ENCODE results near the gene BIRC2. TPM values are rescaled to one million over a fixed set of nuclear protein-coding genes. Genes with fewer than 3 reads are reported as not detected.

BIRC2 gene
- total RNA-seq, 1 donor, result 76.0 TPM

DNA sequence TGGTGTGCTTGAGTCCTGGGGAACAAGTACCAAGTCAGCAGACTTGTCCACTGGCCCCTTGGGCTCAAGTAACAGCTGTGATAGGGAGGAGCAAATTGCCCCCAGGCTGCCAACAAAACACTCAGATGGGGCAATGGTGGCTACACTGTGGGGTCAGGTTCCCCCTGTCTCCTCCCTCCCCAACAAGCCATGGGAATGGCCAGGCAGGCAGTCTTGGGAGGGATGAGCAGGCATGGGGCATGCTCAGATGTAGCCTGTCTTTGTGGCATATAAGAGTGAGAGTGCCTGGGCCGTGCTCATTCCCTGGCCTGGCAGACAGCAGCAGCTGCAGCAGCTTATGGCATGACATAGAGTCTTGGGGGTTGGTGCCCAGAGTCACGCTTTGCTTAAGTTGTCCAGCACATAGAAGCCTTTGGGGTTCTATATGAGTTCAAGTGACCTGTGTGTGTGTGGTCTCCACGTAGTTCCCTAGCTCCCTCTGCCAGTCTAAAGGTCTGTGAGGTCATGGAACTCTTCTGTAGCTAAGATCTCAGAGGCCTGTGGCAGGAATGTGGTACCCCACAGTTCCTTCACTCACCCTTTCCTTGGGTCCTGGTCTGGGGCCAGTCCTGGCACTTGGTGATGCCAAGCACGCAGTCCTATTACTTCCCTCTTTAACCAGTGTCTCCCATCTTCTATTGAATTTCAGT is 44.7 kb downstream of the BIRC2 start:
- no peak for DNase-seq (ENCODE audit: insufficient read length, low spot score, missing footprints)

GRCh38 chr11:102393272-102393730 is 46.3 kb downstream of the BIRC2 start:
- Histone ChIP-seq H3K27me3 (ENCODE audit: insufficient read depth, low read length) (no peaks in the 10 kb centered on the region), H3K27ac (ENCODE audit: low read depth, low read length) (no peak overlapping the region), H4K20me1 (ENCODE audit: insufficient read depth, low read length) (peaks cover 27% of the 10 kb centered on the region), H3K4me2 (ENCODE audit: insufficient read depth, low read length) (no peak overlapping the region), H3K36me3 (ENCODE audit: insufficient read depth, low read length) (peaks cover 64% of the 10 kb centered on the region), H2AFZ (ENCODE audit: low read length) (no peak overlapping the region), H3K4me3 (ENCODE audit: insufficient read depth, low read length) (no peak overlapping the region), H3K79me2 (ENCODE audit: insufficient read depth, low read length) (peaks cover 61% of the 10 kb centered on the region), H3K4me1 (ENCODE audit: insufficient read depth, low read length) (peaks cover 8% of the 10 kb centered on the region), H3K9me3 (ENCODE audit: low read depth, low read length) (no peaks in the 10 kb centered on the region)
- TF ChIP-seq, protein P1, sequence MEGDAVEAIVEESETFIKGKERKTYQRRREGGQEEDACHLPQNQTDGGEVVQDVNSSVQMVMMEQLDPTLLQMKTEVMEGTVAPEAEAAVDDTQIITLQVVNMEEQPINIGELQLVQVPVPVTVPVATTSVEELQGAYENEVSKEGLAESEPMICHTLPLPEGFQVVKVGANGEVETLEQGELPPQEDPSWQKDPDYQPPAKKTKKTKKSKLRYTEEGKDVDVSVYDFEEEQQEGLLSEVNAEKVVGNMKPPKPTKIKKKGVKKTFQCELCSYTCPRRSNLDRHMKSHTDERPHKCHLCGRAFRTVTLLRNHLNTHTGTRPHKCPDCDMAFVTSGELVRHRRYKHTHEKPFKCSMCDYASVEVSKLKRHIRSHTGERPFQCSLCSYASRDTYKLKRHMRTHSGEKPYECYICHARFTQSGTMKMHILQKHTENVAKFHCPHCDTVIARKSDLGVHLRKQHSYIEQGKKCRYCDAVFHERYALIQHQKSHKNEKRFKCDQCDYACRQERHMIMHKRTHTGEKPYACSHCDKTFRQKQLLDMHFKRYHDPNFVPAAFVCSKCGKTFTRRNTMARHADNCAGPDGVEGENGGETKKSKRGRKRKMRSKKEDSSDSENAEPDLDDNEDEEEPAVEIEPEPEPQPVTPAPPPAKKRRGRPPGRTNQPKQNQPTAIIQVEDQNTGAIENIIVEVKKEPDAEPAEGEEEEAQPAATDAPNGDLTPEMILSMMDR (IDR thresholded peaks at IDR 0.05; ENCODE audit: extremely low read depth, low read depth, low read length), result no peak
- DNase-seq (ENCODE audit: insufficient read length, low spot score, missing footprints), result no peak

More for the DNA sequence above, 44.7 kb downstream of the BIRC2 start:
- peaks cover under 1% of the 10 kb centered on the region for H3K4me1 ChIP-seq (ENCODE audit: insufficient read depth, low read length)
- H4K20me1 ChIP-seq (ENCODE audit: insufficient read depth, low read length), result peaks cover 27% of the 10 kb centered on the region
- H3K79me2 ChIP-seq (ENCODE audit: insufficient read depth, low read length), result peaks cover 58% of the 10 kb centered on the region
- H3K4me2 ChIP-seq (ENCODE audit: insufficient read depth, low read length), result no peak overlapping the region
- H3K27me3 ChIP-seq (ENCODE audit: insufficient read depth, low read length), result no peaks in the 10 kb centered on the region
- H3K27ac ChIP-seq (ENCODE audit: low read depth, low read length), result no peak overlapping the region
- H2AFZ ChIP-seq (ENCODE audit: low read length), result no peak overlapping the region
- H3K9me3 ChIP-seq (ENCODE audit: low read depth, low read length), result no peaks in the 10 kb centered on the region
- TF ChIP-seq, protein P1 (IDR thresholded peaks at IDR 0.05; ENCODE audit: extremely low read depth, low read depth, low read length), result no peak
- peaks cover 73% of the 10 kb centered on the region for H3K36me3 ChIP-seq (ENCODE audit: insufficient read depth, low read length)
- no peak overlapping the region for H3K4me3 ChIP-seq (ENCODE audit: insufficient read depth, low read length)

DNA sequence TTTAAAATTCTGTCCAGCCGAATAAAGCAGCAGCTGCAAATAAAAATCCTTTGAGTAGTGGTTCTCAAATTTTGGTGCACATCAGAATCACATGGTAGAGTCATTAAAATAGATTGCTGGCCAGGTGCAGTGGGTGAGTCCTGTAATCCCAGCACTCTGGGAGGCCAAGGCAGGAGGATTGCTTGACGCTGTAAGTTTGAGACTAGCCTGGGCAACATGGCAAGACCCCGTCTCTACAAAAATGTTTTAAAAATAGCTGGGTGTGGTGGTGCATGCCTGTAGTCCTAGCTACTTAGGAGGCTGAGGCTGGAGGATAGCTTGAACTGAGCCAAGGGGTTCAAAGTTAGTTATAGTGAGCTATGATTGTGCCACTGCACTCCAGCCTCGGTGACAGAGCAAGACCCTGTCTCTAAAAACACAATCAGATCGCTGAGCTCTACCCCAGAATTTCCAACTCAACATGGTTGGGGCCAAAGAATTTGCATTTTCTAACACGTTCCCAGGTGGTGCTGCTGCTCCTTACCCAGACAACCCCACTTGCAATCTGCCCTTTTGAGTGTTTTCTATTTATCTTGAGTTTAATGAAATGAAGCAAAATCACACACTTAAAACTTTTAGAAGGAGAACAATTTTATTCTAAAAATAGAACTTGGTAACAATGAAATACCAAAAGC is 48.8 kb downstream of the BIRC2 start:
- Histone ChIP-seq H3K4me1 (ENCODE audit: insufficient read depth, low read length) (peaks cover 8% of the 10 kb centered on the region), H4K20me1 (ENCODE audit: insufficient read depth, low read length) (peaks cover 21% of the 10 kb centered on the region), H3K36me3 (ENCODE audit: insufficient read depth, low read length) (peaks cover 67% of the 10 kb centered on the region), H3K4me2 (ENCODE audit: insufficient read depth, low read length) (no peak overlapping the region), H2AFZ (ENCODE audit: low read length) (no peak overlapping the region), H3K27ac (ENCODE audit: low read depth, low read length) (no peak overlapping the region), H3K9me3 (ENCODE audit: low read depth, low read length) (no peaks in the 10 kb centered on the region), H3K79me2 (ENCODE audit: insufficient read depth, low read length) (peaks cover 66% of the 10 kb centered on the region), H3K27me3 (ENCODE audit: insufficient read depth, low read length) (no peaks in the 10 kb centered on the region), H3K4me3 (ENCODE audit: insufficient read depth, low read length) (no peak overlapping the region)
- no peak for DNase-seq (ENCODE audit: insufficient read length, low spot score, missing footprints)
- TF ChIP-seq, protein P1 (IDR thresholded peaks at IDR 0.05; ENCODE audit: extremely low read depth, low read depth, low read length), result no peak
